Effector memory CD8-positive, alpha-beta T cell (primary cell): ENCODE results near the gene STK24.

Experiments used
- ATAC-seq: fragments of 150-1000 bp; cut with Tn5 transposase; replicated peaks from 2 replicates; pipeline ENCODE4 v1.10.0; 2021; ENCODE audit warnings: mild to moderate bottlenecking, moderate library complexity
- DNase-seq, 3 experiments: peaks; one replicate each; pipeline ENCODE4 v3.0.0; 2021
- H3K27ac Mint-ChIP-seq, 2 donors: one replicate each; pipeline ENCODE4 v1.8.0; 2022; ENCODE audit warnings: mild to moderate bottlenecking in 2 of 2, mixed read lengths in 2 of 2, moderate library complexity in 2 of 2
- H3K27me3 Mint-ChIP-seq, 2 donors: one replicate each; pipeline ENCODE4 v1.8.0; 2022; ENCODE audit warnings: mixed read lengths in 2 of 2
- H3K36me3 Mint-ChIP-seq: one replicate; pipeline ENCODE4 v1.8.0; 2022; ENCODE audit warnings: mild to moderate bottlenecking, moderate library complexity, mixed read lengths; ENCODE audit not compliant: insufficient read depth
- H3K4me1 Mint-ChIP-seq, 2 donors: one replicate each; pipeline ENCODE4 v1.8.0; 2022; ENCODE audit warnings: low read depth in 2 of 2, mixed read lengths in 2 of 2
- H3K4me3 Mint-ChIP-seq, 2 donors: one replicate each; pipeline ENCODE4 v1.8.0; 2022; ENCODE audit warnings: mild to moderate bottlenecking in 2 of 2, mixed read lengths in 2 of 2, moderate library complexity in 2 of 2
- H3K9me3 Mint-ChIP-seq, 2 donors: one replicate each; pipeline ENCODE4 v1.8.0; 2022; ENCODE audit warnings: mixed read lengths in 2 of 2

The STK24 gene

GRCh38 chr13:98443800-98444325 lies 133.0 kb downstream of the STK24 start:
- no peak overlapping the region for H3K4me3 Mint-ChIP-seq
- H3K4me1 Mint-ChIP-seq: peaks cover 13 to 15% of the 10 kb centered on the region in 2 donors
- ATAC-seq (no peak), DNase-seq (no peak)
- H3K9me3 Mint-ChIP-seq: no peaks in the 10 kb centered on the region
- peaks cover 23% of the 10 kb centered on the region for H3K36me3 Mint-ChIP-seq
- no peaks in the 10 kb centered on the region for H3K27me3 Mint-ChIP-seq
- H3K27ac Mint-ChIP-seq: peak overlapping the region in 1 of 2 donors; percentile 4

- no peak overlapping the region for H3K27ac Mint-ChIP-seq
- H3K36me3 Mint-ChIP-seq: peaks cover 21% of the 10 kb centered on the region
- DNase-seq: no peak
Observed at GRCh38 chr13:98443329-98443728, 133.6 kb downstream of the STK24 start.

GRCh38 chr13:98442391-98443230 lies 134.3 kb downstream of the STK24 start:
- DNase-seq (no peak), ATAC-seq (no peak)
- H3K9me3 Mint-ChIP-seq: no peaks in the 10 kb centered on the region
- peaks cover 13 to 15% of the 10 kb centered on the region in 2 donors for H3K4me1 Mint-ChIP-seq
- H3K4me3 Mint-ChIP-seq: no peak overlapping the region
- H3K27me3 Mint-ChIP-seq: peaks cover 0 to 1% of the 10 kb centered on the region in 2 donors
- H3K27ac Mint-ChIP-seq: no peak overlapping the region
- peaks cover 19% of the 10 kb centered on the region for H3K36me3 Mint-ChIP-seq

More at GRCh38 chr13:98443329-98443728, 133.6 kb downstream of the STK24 start:
- no peak overlapping the region for H3K4me3 Mint-ChIP-seq
- no peak for ATAC-seq
- no peaks in the 10 kb centered on the region for H3K27me3 Mint-ChIP-seq
- no peaks in the 10 kb centered on the region for H3K9me3 Mint-ChIP-seq
- peaks cover 13 to 15% of the 10 kb centered on the region in 2 donors for H3K4me1 Mint-ChIP-seq

GRCh38 chr13:98441056-98441676 lies 135.7 kb downstream of the STK24 start:
- DNase-seq (no peak), ATAC-seq (no peak)
- H3K4me3 Mint-ChIP-seq: no peak overlapping the region
- H3K27ac Mint-ChIP-seq: no peak overlapping the region
- H3K9me3 Mint-ChIP-seq: no peaks in the 10 kb centered on the region
- peaks cover 12 to 13% of the 10 kb centered on the region in 2 donors for H3K4me1 Mint-ChIP-seq
- peaks cover 4 to 16% of the 10 kb centered on the region in 2 donors for H3K27me3 Mint-ChIP-seq
- peaks cover 6% of the 10 kb centered on the region for H3K36me3 Mint-ChIP-seq

- no peak for ATAC-seq
- DNase-seq: no peak
- no peak overlapping the region for H3K27ac Mint-ChIP-seq
- peaks cover 6 to 7% of the 10 kb centered on the region in 2 donors for H3K4me1 Mint-ChIP-seq
- H3K27me3 Mint-ChIP-seq: peaks cover 4 to 22% of the 10 kb centered on the region in 2 donors
- no peaks in the 10 kb centered on the region for H3K9me3 Mint-ChIP-seq
- H3K36me3 Mint-ChIP-seq: peaks cover 5% of the 10 kb centered on the region
- no peak overlapping the region for H3K4me3 Mint-ChIP-seq
Observed at GRCh38 chr13:98440390-98441055, 136.4 kb downstream of the STK24 start.

- ATAC-seq (no peak), DNase-seq (no peak)
- H3K36me3 Mint-ChIP-seq: peaks cover 5% of the 10 kb centered on the region
- H3K27me3 Mint-ChIP-seq: peaks cover 4 to 27% of the 10 kb centered on the region in 2 donors
- H3K4me1 Mint-ChIP-seq: peaks cover under 1% of the 10 kb centered on the region in 2 donors
- no peak overlapping the region for H3K27ac Mint-ChIP-seq
- H3K4me3 Mint-ChIP-seq: no peak overlapping the region
- no peaks in the 10 kb centered on the region for H3K9me3 Mint-ChIP-seq
Observed at GRCh38 chr13:98439896-98440295, 137.0 kb downstream of the STK24 start.

- Mint-ChIP-seq H3K4me3 (no peak overlapping the region), H3K27me3 (peaks cover 4 to 27% of the 10 kb centered on the region in 2 donors), H3K27ac (no peak overlapping the region)
Observed at GRCh38 chr13:98439126-98439828, 137.6 kb downstream of the STK24 start.

GRCh38 chr13:98438246-98439125 lies 138.4 kb downstream of the STK24 start:
- DNase-seq (no peak), ATAC-seq (no peak)
- Mint-ChIP-seq H3K27me3 (peaks cover 8 to 33% of the 10 kb centered on the region in 2 donors), H3K27ac (no peak overlapping the region), H3K4me1 (no peaks in the 10 kb centered on the region), H3K4me3 (no peak overlapping the region), H3K36me3 (peaks cover 6% of the 10 kb centered on the region), H3K9me3 (no peaks in the 10 kb centered on the region)

More at GRCh38 chr13:98439126-98439828, 137.6 kb downstream of the STK24 start:
- Mint-ChIP-seq H3K36me3 (peaks cover 5% of the 10 kb centered on the region), H3K4me1 (no peaks in the 10 kb centered on the region), H3K9me3 (no peaks in the 10 kb centered on the region)
- ATAC-seq (no peak), DNase-seq (no peak)

GRCh38 chr13:98436233-98436910 lies 140.5 kb downstream of the STK24 start:
- DNase-seq (no peak), ATAC-seq (no peak)
- Mint-ChIP-seq H3K27ac (no peak overlapping the region), H3K4me1 (no peaks in the 10 kb centered on the region), H3K4me3 (no peak overlapping the region), H3K9me3 (no peaks in the 10 kb centered on the region), H3K27me3 (peaks cover 28 to 55% of the 10 kb centered on the region in 2 donors), H3K36me3 (peaks cover 11% of the 10 kb centered on the region)

- peaks cover 30 to 65% of the 10 kb centered on the region in 2 donors for H3K27me3 Mint-ChIP-seq
- H3K27ac Mint-ChIP-seq: no peak overlapping the region
- H3K4me3 Mint-ChIP-seq: no peak overlapping the region
- H3K9me3 Mint-ChIP-seq: no peaks in the 10 kb centered on the region
- no peak for DNase-seq
- H3K4me1 Mint-ChIP-seq: no peaks in the 10 kb centered on the region
- no peak for ATAC-seq
- H3K36me3 Mint-ChIP-seq: peaks cover 11% of the 10 kb centered on the region
Observed at GRCh38 chr13:98435376-98435775, 141.5 kb downstream of the STK24 start.

- peaks cover 8% of the 10 kb centered on the region for H3K36me3 Mint-ChIP-seq
- H3K27ac Mint-ChIP-seq: no peak overlapping the region
- no peaks in the 10 kb centered on the region for H3K4me1 Mint-ChIP-seq
- ATAC-seq (no peak), DNase-seq (no peak)
- H3K9me3 Mint-ChIP-seq: no peaks in the 10 kb centered on the region
- no peak overlapping the region for H3K4me3 Mint-ChIP-seq
- H3K27me3 Mint-ChIP-seq: peaks cover 38 to 78% of the 10 kb centered on the region in 2 donors
Observed at GRCh38 chr13:98434060-98434459, 142.8 kb downstream of the STK24 start.

- Mint-ChIP-seq H3K27me3 (peaks cover 42 to 82% of the 10 kb centered on the region in 2 donors), H3K9me3 (no peaks in the 10 kb centered on the region), H3K4me1 (no peaks in the 10 kb centered on the region), H3K4me3 (no peak overlapping the region), H3K27ac (peak overlapping the region in 1 of 2 donors; percentile 50), H3K36me3 (peaks cover 8% of the 10 kb centered on the region)
- ATAC-seq: no peak
- no peak for DNase-seq
Observed at GRCh38 chr13:98433654-98434053, 143.3 kb downstream of the STK24 start.
